Measurements from ENCODE around the gene PTPRCAP.
"Not testable (repeated sequence)": the region's sequence is repeated elsewhere in the genome, so short reads cannot be mapped to it uniquely, and the experiment has no call there.

Gene PTPRCAP

GRCh38 chr11:67437082-67437808 is at the start of gene PTPRCAP:
Gene PTPRCAP, minus strand, starts transcription at chr11:67437682. Its CDS starts 63 bp downstream, at chr11:67437619.
- TF ChIP-seq POLR2A (IDR thresholded peaks at IDR 0.05; ENCODE audit: extremely low read depth, insufficient read length) (peak; percentile 96), CTCF (IDR thresholded peaks at IDR 0.05; ENCODE audit: low read depth, low read length) (no peak), MYC (IDR thresholded peaks at IDR 0.05; ENCODE audit: low read depth, low read length) (peak; percentile 51; the same call in 1 of the 2 replicates), MAX (IDR thresholded peaks at IDR 0.05; ENCODE audit: low read depth, low read length) (peak; percentile 31; the same call in 1 of the 2 replicates)
- H3K4me3 ChIP-seq (ENCODE audit: low read depth, low read length), result peak within 1 kb of the TSS; percentile 94
- DNase-seq (ENCODE audit: low read depth), result peak; percentile 96

- no peak overlapping the region for H3K4me3 ChIP-seq (ENCODE audit: low read depth, low read length)
- no peak for TF ChIP-seq POLR2A (IDR thresholded peaks at IDR 0.05; ENCODE audit: extremely low read depth, insufficient read length)
- no peak for TF ChIP-seq MAX (IDR thresholded peaks at IDR 0.05; ENCODE audit: low read depth, low read length)
- no peak for TF ChIP-seq CTCF (IDR thresholded peaks at IDR 0.05; ENCODE audit: low read depth, low read length)
- TF ChIP-seq MYC (IDR thresholded peaks at IDR 0.05; ENCODE audit: low read depth, low read length), result no peak
- no peak for DNase-seq (ENCODE audit: low read depth)
Observed at GRCh38 chr11:67486481-67487195, 49.2 kb upstream of the PTPRCAP start.

- H3K4me3 ChIP-seq (ENCODE audit: low read depth, low read length), result not testable (repeated sequence)
Observed at GRCh38 chr11:67485873-67486361, 48.4 kb upstream of the PTPRCAP start.

GRCh38 chr11:67484847-67485311 is 47.4 kb upstream of the PTPRCAP start:
- no peak for TF ChIP-seq POLR2A (IDR thresholded peaks at IDR 0.05; ENCODE audit: extremely low read depth, insufficient read length)
- no peak for TF ChIP-seq CTCF (IDR thresholded peaks at IDR 0.05; ENCODE audit: low read depth, low read length)
- peak; percentile 83 for TF ChIP-seq MAX (IDR thresholded peaks at IDR 0.05; ENCODE audit: low read depth, low read length)
- peak; percentile 68 for TF ChIP-seq MYC (IDR thresholded peaks at IDR 0.05; ENCODE audit: low read depth, low read length)
- peak; percentile 90 for DNase-seq (ENCODE audit: low read depth)
- peak overlapping the region; percentile 88 for H3K4me3 ChIP-seq (ENCODE audit: low read depth, low read length)

More at GRCh38 chr11:67485873-67486361, 48.4 kb upstream of the PTPRCAP start:
- DNase-seq (ENCODE audit: low read depth), result peak; percentile 29

GRCh38 chr11:67483831-67484665 is 46.6 kb upstream of the PTPRCAP start:
- peak overlapping the region; percentile 88 for H3K4me3 ChIP-seq (ENCODE audit: low read depth, low read length)
- TF ChIP-seq MAX (IDR thresholded peaks at IDR 0.05; ENCODE audit: low read depth, low read length) (peak; percentile 52; the same call in 1 of the 2 replicates), CTCF (IDR thresholded peaks at IDR 0.05; ENCODE audit: low read depth, low read length) (no peak)
- peak; percentile 19 for DNase-seq (ENCODE audit: low read depth)

All from NB4 (cell line).